HepG2 (cell line): ENCODE data around the gene IRGQ. TPM values are rescaled to one million over a fixed set of nuclear protein-coding genes. Genes with fewer than 3 reads are reported as not detected.

Experiments
- ETV6 ChIP-seq: sonication (generic); formaldehyde crosslinking; conservative IDR thresholded peaks from 2 replicates; pipeline ENCODE4 v1.4.0; 2020; ENCODE audit warnings: missing genetic modification reagents
- GPN1 ChIP-seq: sonication (generic); formaldehyde crosslinking; IDR thresholded peaks from 2 replicates; pipeline ENCODE4 v1.5.1; 2020; ENCODE audit warnings: missing genetic modification reagents, borderline replicate concordance
- GZF1 ChIP-seq: sonication (generic); formaldehyde crosslinking; IDR thresholded peaks from 2 replicates; pipeline ENCODE4 v1.5.1; 2020; ENCODE audit warnings: mild to moderate bottlenecking, missing genetic modification reagents
- HMG20A ChIP-seq: IDR thresholded peaks from 2 replicates; pipeline ENCODE4 v1.6.1; 2016; ENCODE audit warnings: borderline replicate concordance
- NR2F6 ChIP-seq, 2 experiments: IDR thresholded peaks; 2 replicates each; pipeline ENCODE4 v1.6.1; 2016; ENCODE audit warnings: antibody characterized with exemption in 1 of 2, mild to moderate bottlenecking in 1 of 2
- RARG ChIP-seq: sonication (generic); formaldehyde crosslinking; IDR thresholded peaks from 2 replicates; pipeline ENCODE4 v1.4.0; 2020; ENCODE audit warnings: low read depth, mild to moderate bottlenecking, missing genetic modification reagents
- SRSF4 ChIP-seq: fragments of 200-400 bp; formaldehyde crosslinking; IDR thresholded peaks from one replicate; pipeline ENCODE4 v1.6.1; 2018; ENCODE audit warnings: mild to moderate bottlenecking, low read depth, low read length, moderate library complexity; ENCODE audit not compliant: poor library complexity, severe bottlenecking
- TBX3 ChIP-seq: fragments of 450-650 bp; IDR thresholded peaks from 2 replicates; pipeline ENCODE4 v1.6.1; 2017; ENCODE audit warnings: antibody characterized with exemption, mild to moderate bottlenecking, inconsistent platforms, borderline replicate concordance
- TCF7L2 ChIP-seq: IDR thresholded peaks from 2 replicates; pipeline ENCODE4 v1.6.1; 2011; ENCODE audit warnings: mild to moderate bottlenecking, low read depth, low read length, moderate library complexity
- TERF1 ChIP-seq: sonication (generic); formaldehyde crosslinking; IDR thresholded peaks from 2 replicates; pipeline ENCODE4 v1.8.0; 2022; ENCODE audit warnings: mild to moderate bottlenecking, missing genetic modification reagents, moderate library complexity
- YY1 ChIP-seq: IDR thresholded peaks from 2 replicates; pipeline ENCODE4 v1.6.1; 2011; ENCODE audit warnings: low read length, low read depth, moderate library complexity, mild to moderate bottlenecking; ENCODE audit not compliant: insufficient read depth, insufficient replicate concordance
- ZBTB39 ChIP-seq: sonication (generic); formaldehyde crosslinking; IDR thresholded peaks from 2 replicates; pipeline ENCODE4 v1.5.0; 2020; ENCODE audit warnings: missing genetic modification reagents
- ZBTB46 ChIP-seq: sonication (generic); formaldehyde crosslinking; IDR thresholded peaks from 2 replicates; pipeline ENCODE4 v1.4.0; 2020; ENCODE audit warnings: mild to moderate bottlenecking, missing genetic modification reagents, borderline replicate concordance
- ZNF142 ChIP-seq: sonication (generic); formaldehyde crosslinking; IDR thresholded peaks from 2 replicates; pipeline ENCODE4 v1.4.0; 2020; ENCODE audit warnings: missing genetic modification reagents
- ZNF235 ChIP-seq: sonication (generic); formaldehyde crosslinking; IDR thresholded peaks from 2 replicates; pipeline ENCODE4 v1.8.1; 2023; ENCODE audit warnings: mild to moderate bottlenecking, missing genetic modification reagents, borderline replicate concordance
- ZNF292 ChIP-seq: sonication (generic); formaldehyde crosslinking; IDR thresholded peaks from 2 replicates; pipeline ENCODE4 v1.8.1; 2022; ENCODE audit warnings: mild to moderate bottlenecking, low read depth, missing genetic modification reagents, borderline replicate concordance
- ZNF605 ChIP-seq: sonication (generic); formaldehyde crosslinking; IDR thresholded peaks from 2 replicates; pipeline ENCODE4 v1.8.0; 2022; ENCODE audit warnings: mild to moderate bottlenecking, missing genetic modification reagents
- polyA plus RNA-seq, 8 experiments: library from polyadenylated mRNA; depleted of rRNA in 3 of 8; stranded (reverse) in 7 of 8; unstranded in 1 of 8; fragments of >200 nt; fragmentation: Illumina TruSeq in 4 of 8; extraction: Trizol in 4 of 8; gene quantifications; 2 replicates each; pipeline versions ENCODE4 v1.2.1 to v1.2.3, GENCODE V29; 2011 to 2016; ENCODE audit warnings: low read depth in 4 of 8, missing spikeins in 1 of 8, mixed read lengths in 1 of 8; ENCODE audit not compliant: insufficient read depth in 1 of 8
- total RNA-seq, 5 experiments: library from RNA; depleted of rRNA; stranded (reverse); fragments of >200 nt; fragmentation: Illumina TruSeq; extraction: Trizol; gene quantifications; 2 replicates each; pipeline ENCODE4 v1.2.3, GENCODE V29; 2016; ENCODE audit warnings: low read depth in 1 of 5

The IRGQ gene
- total and polyA plus RNA-seq, 2 of the 13 experiments (the other 11 are each of a cell fraction or from before 2014, with no cell fraction given): 11.6 to 12.4 TPM

GRCh38 chr19:43594710-43595604, 977 bp downstream of the IRGQ start (continued):
- TF ChIP-seq ZBTB39 (CRISPR knock-in tag) (no peak), GPN1 (CRISPR knock-in tag) (no peak), ETV6 (CRISPR knock-in tag) (no peak), HMG20A (CRISPR knock-in tag) (no peak), GZF1 (no peak), ZNF142 (CRISPR knock-in tag) (no peak), TCF7L2 (no peak), NR2F6 (IDR thresholded peaks at IDR 0.05) (no peak), NR2F6 (CRISPR knock-in tag; IDR thresholded peaks at IDR 0.05) (no peak), TERF1 (CRISPR knock-in tag) (no peak), ZNF235 (CRISPR knock-in tag) (no peak), TBX3 (no peak), SRSF4 (no peak), ZNF292 (CRISPR knock-in tag) (no peak), YY1 (peak; percentile 13), ZNF605 (CRISPR knock-in tag) (no peak; the same call in 1 of the 2 replicates), RARG (CRISPR knock-in tag) (no peak), ZBTB46 (CRISPR knock-in tag) (no peak)
